HG02870 (cell line): ENCODE data around the gene ZNF358.

Source experiments
- ATAC-seq: cut with Tn5 transposase; IDR thresholded peaks from one replicate; pipeline ENCODE4 v1.9.1; 2021; ENCODE audit warnings: mild to moderate bottlenecking, moderate library complexity; ENCODE audit not compliant: unreplicated experiment

Gene ZNF358

DNA sequence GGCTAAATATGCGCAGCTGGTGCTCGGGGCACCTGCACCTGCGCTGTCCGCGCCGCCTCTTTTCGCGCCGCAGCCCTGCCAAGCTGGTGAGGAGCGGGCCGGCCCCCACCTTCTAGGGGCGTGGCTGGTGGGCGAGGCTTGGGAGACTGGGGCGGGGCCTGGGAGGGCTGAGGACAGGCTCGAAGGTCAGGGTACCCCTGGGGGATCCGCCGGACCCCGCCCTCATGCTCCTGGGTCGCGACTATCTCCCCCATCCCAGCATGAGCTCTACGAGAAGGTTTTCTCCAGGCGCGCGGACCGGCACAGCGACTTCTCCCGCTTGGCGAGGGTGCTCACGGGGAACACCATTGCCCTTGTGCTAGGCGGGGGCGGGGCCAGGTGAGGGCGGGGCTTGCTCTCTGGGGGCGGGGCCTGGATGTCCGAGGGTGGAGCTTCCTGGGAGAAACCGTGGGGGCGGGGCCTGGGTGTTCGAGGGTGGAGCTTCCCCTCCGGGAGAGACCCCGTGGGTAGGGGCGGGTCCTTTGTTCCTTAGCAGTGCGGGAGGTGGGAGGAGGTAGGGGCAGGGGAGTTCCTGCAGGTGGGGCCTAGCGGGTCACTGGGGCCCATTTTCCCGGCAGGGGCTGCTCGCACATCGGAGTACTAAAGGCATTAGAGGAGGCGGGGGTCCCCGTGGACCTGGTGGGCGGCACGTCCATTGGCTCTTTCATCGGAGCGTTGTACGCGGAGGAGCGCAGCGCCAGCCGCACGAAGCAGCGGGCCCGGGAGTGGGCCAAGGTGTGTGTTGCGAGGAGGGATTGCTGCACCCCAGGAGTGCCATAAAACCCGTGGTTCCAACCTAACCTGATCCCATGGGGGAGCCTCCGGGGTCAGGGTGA, 39.3 kb downstream of the ZNF358 start:
- no peak for ATAC-seq

DNA sequence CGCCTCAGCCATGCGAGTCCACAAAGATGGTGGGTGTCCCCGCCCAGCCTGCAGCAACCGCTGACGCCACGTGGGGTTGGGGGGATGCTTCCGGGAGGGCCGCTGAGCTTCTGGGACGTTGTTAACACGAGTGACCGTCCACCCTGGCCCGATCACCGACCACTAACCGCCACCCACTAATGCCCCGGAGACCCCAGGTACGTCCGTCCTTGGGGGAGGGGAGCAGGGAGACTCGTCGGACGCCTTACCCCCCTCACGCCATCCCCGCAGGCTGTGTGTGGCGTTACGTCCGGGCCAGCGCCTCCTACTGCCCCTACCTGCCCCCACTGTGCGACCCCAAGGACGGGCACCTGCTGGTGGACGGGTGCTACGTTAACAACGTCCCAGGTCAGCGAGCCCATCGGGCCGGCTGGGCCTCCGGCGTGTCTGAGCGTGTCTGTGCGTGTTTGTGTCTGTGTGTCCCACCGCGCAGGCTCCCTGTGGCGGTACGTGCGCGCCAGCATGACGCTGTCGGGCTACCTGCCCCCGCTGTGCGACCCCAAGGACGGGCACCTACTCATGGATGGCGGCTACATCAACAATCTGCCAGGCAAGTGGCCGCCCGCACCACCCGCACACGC, 40.9 kb downstream of the ZNF358 start:
- no peak for ATAC-seq

DNA sequence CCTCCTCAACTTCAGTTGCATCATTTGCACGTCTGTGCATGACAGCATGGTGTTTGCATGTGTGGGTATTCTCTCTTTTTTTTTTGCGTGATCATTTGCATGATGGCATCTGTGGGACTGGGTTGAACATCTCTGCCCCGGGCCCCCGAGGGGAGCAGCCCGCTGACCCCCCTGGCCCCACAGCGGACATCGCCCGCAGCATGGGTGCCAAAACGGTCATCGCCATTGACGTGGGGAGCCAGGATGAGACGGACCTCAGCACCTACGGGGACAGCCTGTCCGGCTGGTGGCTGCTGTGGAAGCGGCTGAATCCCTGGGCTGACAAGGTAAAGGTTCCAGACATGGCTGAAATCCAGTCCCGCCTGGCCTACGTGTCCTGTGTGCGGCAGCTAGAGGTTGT, 42.8 kb downstream of the ZNF358 start:
- ATAC-seq, result no peak

DNA sequence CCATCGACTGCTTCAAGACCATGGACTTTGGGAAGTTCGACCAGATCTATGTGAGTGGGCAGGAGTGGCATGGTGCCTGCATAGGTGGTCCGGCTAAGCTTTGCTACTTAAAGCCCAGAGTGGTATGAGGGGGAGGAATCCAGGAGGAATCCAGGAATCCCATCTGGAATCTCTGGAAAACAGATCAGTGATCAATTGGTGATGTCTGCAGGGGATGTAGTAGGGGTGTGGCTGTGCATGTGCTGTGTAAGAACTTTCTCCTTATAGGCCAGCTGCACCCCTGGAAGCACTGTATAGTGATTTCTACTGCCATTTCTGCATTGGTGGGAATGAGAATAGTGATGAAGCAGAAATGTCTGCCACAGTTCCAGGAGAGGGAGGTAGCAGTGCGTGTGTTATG, 43.2 kb downstream of the ZNF358 start:
- no peak for ATAC-seq

DNA sequence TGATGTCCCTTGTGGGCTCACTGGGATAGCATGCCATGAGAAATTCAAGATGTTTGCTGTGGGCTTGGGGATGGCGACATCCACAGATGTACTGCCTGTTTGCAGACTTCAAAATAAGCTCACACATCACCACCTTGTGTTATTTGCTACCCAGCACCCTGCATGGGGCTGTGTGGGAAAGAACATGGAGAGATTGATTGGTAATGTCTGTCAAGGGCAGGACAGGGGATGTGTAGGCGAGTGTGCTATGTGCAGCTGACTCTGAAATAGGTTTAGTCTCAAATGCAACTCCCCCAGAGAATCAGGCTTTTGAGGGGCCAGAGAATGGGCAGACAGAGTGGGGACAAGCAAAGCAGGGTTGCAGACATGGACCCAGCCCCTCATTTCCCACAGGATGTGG, 44.4 kb downstream of the ZNF358 start:
- ATAC-seq, result no peak

DNA sequence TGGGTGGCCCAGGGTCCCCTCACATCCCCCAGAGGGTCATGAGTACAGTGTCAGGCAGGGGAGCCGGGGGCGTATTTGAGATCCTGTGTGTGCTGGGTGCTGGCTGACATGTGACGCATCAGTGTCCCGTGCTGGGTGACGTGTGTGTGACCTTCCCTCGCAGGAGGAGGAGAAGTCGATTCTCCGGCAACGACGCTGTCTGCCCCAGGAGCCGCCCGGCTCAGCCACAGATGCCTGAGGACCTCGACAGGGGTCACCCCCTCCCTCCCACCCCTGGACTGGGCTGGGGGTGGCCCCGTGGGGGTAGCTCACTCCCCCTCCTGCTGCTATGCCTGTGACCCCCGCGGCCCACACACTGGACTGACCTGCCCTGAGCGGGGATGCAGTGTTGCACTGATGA, 45.4 kb downstream of the ZNF358 start:
- no peak for ATAC-seq

DNA sequence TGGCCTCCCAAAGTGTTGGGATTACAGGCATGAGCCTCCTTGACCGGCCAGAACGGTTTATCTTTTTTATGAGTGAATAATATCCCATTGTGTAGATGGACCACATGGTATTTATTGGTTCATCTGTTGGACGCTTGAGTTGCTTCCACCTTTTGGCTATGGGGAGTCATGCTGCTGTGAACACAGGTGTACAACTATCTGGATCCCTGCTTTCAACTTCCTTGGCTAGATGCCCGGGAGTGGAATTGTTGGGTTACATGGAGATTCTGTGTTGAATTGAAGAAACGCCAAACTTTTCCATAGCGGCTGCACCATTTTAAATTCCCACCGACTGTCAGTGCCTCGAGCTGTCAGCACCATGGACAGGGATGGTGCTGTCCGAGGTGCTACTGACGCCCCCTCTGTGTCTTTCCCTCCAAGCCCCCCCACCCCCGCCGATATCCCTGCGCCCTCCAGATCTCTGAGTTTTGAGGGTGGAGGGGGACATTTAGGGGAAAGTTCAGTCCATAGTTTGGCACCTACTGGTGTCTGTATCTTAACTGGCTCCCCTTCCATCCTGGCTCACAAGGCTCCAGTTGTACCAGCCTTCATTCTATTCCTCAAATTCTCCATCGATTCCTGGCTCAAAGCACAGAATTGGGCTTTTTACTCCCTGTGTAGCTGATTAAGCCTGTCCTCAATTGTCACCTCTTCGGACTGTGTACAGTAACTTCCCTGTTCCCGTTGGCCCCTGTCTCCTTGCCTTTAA, 46.9 kb downstream of the ZNF358 start:
- no peak for ATAC-seq

DNA sequence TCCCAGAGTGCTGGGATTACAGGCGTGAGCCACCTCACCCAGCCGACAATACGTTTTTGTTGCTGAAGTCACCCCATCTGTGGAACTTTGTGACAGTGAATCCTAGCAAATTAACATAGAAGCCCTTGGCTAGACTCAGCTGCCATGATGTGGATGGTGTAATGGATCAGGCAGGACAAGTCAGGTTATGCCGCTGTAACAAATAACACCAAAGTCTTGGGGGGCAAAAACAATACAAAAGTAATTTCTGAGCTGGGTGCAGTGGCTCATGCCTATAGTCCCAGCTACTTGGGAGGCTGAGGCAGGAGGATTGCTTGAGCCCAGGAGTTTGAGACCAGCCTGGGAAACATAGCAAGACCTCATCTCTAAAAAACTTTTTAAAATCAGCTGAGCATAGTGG, 49.0 kb downstream of the ZNF358 start:
- ATAC-seq, result no peak

DNA sequence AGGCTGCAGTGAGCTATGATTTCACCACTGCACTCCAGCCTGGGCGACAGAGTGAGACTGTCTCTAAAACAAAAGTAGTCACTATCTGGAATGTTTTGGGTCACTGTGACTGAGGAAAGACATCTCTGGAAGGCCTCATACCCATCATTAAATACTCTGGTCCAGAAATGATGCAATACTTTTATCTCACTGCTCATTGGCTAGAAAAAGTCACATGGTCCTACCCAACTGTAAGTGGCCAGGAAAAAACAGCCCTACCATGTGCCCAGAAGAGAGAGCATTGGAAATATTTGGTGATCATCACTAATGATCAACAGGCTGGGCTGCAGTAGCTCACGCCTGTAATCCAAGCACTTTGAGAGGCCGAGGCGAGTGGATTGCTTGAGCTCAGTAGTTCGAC, 49.4 kb downstream of the ZNF358 start:
- no peak for ATAC-seq
